NCI-H2196 treated with DMSO at 0.1 percent for 48 hours (cell line): ENCODE results near the gene SKIL.

ENCODE experiments used
- DNase-seq: peaks from one replicate; lab custom pipeline; 2025; ENCODE audit not compliant: unreplicated experiment; lab: John Stamatoyannopoulos, UW

Gene SKIL

DNA sequence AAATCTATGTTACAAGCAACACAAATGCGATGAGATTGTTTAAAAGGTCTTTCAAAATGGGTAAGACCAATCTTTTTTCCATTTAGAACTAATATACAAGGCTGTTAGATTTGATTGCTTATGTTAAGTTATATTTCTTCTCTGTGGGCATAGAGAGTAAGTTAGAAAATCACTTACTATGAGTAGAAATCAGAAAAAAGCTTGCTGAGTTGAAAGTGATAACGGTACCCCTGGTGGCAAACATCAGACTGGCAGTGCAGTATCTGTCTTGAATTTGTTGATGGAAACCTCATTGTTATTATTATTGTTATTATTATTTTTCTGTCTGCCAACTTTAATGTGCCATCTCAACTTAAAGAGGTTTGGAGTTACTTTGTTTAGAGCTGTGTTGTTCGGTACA, 73.5 kb downstream of the SKIL start:
- no peak for DNase-seq

- no peak for DNase-seq
Observed at GRCh38 chr3:170432416-170432815, 74.9 kb downstream of the SKIL start.

- no peak for DNase-seq
Observed at GRCh38 chr3:170436697-170437096, 79.2 kb downstream of the SKIL start.

DNA sequence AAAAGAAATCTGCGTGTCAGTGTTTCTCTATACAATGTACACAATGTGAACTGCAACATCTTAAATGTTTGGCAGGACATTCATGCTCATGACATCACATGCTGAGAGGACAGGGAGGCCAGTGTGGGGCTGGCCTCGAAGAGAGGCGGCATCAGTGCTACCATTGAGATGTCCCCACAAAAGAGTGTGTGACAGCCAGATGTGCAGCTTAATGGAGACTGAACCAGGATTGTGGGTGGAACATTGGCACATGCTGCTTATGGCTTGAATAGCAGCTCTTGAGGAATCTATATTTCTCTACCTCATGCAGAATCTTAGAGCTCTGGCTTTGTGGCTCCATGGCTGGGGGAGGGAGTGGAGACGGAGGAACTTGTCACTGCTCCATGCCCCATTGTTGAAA, 79.7 kb downstream of the SKIL start:
- no peak for DNase-seq

GRCh38 chr3:170437696-170438407, 80.3 kb downstream of the SKIL start:
- no peak for DNase-seq

DNA sequence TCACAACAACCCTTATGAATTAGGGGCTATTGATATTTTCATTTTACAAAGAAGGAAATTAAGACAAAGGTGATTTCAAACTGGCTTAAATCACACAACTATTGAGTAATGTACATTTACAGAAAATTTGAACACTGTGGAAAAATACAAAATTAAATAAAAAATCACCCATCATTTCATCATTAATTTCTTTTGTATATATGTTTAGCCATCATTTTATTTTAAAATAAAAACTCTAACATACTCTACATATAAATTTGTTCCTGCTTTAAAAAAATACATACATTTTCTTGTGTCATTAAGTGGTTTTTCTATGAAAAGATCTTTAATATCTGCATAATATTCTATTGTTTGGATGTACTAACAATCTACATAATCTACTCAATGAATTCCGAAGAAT, 81.3 kb downstream of the SKIL start:
- DNase-seq = no peak

GRCh38 chr3:170440344-170440743, 82.8 kb downstream of the SKIL start:
- no peak for DNase-seq

DNA sequence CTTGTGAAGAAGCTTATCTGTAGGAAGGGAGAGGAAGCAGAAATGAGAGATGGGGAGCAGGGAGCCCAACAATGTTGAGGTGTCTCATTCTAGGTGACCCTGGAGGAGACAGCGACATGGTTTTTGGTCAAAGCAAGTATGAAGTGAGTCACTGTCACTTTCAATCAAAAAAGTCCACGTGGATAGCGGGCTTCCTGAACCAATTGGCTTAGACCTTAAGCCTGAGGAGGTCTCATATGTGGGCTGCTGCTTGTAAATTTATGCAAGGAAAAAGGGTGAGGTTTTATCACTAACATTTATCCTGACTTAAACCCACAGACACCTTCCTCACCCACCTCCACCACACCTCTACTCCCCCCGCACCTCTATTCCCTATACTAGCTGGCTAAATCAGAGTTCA, 83.9 kb downstream of the SKIL start:
- no peak for DNase-seq

DNA sequence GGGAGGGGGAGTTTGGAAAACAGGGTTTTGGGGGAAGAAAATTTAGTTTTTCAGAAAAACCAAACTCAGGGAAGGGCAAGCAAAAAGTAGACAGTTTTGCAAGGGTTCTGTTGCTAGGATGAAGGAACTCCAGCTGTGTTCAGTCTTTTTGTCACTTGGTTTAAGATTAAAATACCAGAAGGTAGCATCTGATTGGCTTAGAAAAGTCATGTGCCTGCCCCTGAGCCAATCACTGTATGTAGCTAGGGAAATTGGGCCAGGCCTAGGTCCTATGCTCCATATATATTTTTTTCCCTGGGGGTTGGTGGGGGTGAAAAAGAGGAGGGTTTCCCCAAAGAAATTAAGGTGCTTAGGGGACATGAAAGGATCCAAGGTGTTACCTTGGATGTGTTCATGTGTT, 85.4 kb downstream of the SKIL start:
- no peak for DNase-seq

GRCh38 chr3:170443457-170443856, 85.9 kb downstream of the SKIL start:
- DNase-seq = no peak
